Epidermal melanocyte (primary cell): Measurements from ENCODE around the gene MRPS30.
"Not testable (repeated sequence)": the region's sequence is repeated elsewhere in the genome, so short reads cannot be mapped to it uniquely, and the experiment has no call there.

Experiments
- DNase-seq: peaks from one replicate; pipeline ENCODE4 v3.0.0; 2011; ENCODE audit warnings: low spot score; ENCODE audit not compliant: insufficient read length

The MRPS30 gene

DNA sequence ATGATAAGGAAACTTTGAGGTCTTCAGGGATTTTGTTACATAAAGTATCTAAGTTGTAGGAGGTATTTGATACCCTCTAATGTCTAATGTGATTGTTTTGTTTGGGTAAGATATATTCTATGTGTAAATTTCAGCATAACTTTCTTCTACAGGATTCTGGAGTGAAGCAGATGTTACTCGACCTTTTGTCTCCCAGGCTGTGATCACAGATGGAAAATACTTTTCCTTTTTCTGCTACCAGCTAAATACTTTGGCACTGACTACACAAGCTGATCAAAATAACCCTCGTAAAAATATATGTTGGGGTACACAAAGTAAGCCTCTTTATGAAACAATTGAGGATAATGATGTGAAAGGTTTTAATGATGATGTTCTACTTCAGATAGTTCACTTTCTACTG, 6.0 kb downstream of the MRPS30 start:
- DNase-seq, result no peak

DNA sequence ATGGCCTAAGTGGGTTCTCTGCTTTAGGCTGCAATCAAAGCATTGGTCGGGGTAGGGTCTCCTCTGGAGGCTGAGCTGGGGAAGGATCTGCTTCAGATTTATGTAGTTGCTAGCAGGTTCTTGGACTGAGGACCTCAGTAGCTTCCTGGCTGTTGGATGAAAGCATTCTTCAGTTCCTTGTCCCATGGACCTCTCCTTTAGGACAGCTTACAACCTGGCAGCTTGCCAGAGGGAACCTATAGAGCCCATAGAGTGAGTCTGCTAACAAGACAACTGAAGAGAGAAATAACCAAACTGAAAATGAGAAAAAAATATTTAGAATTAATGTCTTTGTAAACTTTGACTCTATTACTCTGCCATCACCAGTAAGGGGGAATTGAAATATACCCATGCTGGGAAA, 12.4 kb downstream of the MRPS30 start:
- DNase-seq, result no peak

DNA sequence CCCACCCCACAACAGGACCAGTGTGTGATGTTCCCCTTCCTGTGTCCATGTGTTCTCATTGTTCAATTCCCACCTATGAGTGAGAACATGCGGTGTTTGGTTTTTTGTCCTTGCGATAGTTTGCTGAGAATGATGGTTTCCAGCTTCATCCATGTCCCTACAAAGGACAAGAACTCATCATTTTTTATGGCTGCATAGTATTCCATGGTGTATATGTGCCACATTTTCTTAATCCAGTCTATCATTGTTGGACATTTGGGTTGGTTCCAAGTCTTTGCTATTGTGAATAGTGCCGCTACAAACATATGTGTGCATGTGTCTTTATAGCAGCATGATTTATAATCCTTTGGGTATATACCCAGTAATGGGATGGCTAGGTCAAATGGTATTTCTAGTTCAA, 15.9 kb downstream of the MRPS30 start:
- DNase-seq, result not testable (repeated sequence)

DNA sequence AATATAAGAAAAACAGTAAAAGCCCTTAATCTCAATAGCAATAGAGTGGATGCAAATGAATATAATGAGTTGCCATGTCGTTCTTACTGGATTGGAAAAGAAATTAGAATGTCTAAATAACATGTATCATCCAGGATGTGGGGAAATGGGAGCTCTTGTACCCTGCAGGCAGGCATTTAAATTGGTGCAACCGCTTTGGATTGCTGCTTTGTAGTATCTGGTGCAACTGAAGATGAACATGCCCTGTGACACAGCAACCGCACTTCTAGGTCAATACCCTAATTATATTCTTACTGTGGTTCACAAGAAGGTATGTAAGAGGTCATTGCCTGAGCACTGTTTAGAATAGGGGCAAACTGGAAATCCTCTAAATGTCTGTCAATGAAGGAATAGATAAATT, 18.9 kb downstream of the MRPS30 start:
- no peak for DNase-seq

DNA sequence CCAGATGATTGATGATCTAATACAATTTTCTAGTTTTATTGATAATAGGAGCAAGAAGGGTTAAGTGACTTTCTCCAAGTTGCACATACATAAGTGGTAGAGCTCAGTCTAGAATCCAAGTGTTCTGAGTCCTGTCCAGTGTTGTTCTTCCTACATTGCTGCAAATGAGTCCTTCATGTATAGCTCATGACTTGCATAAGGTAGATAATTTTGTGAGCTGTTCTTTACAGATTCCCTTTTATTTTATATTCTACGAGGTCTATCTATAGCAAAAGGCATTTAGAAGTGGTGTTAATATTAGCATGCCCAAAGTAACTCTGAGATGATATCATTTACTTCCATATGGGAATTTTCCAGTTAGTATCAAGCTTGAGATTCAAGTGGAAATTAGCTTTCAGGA, 20.0 kb downstream of the MRPS30 start:
- no peak for DNase-seq

DNA sequence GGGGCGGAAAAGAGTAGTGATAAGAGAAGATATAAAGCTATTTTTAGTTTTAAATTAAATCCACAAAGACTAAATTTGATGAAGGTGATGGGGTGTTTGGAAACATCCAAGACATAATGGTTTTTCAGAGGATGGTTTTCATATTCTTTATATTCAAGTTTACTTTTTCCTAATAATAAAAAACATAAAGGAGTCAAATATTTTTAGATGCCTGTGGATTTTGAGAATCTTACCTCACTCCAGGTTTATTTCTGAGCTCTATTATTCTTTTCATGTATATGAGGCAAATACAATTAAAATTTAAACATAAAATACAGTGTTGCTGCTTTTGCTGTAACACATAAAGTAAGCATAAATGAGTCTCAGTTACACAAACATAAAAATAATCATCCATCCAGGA, 22.2 kb downstream of the MRPS30 start:
- no peak for DNase-seq

DNA sequence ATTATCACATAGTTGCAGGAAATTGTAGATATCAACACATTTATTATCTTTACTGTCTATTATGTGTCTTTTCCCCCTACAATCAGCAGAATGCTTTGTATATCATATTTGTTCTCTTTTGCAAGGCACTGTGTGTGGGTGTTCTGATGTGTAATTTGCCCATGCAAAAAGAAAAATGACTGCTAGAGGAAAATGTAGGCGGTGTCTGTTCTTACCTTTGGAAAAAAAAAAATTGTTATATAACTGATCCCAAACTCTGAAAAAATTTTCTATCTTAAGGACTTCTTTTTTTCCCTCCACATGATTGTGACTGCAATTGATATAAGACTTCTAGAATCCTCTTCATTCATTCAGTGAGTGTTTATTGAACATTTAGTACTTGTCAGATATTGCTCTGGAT, 24.5 kb downstream of the MRPS30 start:
- DNase-seq, result no peak

DNA sequence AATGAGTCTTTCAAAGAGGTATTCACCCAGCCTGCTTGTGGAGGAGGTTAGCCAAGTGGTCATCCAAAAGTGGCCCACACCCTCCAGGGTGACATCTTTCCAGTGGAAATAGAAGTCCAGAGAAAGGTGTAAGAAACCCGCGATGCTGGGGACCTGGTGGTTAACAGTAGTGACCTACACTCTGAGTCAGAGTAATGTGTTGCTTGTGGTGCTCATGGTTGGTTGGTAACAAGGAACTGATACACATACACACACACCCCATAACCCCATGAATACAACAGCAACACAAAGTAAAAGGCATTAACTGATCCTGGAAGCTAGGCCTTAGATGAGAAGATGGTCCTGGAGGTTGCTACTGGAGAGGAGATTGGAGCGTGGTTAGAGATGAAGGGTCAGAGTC, 26.9 kb downstream of the MRPS30 start:
- no peak for DNase-seq

DNA sequence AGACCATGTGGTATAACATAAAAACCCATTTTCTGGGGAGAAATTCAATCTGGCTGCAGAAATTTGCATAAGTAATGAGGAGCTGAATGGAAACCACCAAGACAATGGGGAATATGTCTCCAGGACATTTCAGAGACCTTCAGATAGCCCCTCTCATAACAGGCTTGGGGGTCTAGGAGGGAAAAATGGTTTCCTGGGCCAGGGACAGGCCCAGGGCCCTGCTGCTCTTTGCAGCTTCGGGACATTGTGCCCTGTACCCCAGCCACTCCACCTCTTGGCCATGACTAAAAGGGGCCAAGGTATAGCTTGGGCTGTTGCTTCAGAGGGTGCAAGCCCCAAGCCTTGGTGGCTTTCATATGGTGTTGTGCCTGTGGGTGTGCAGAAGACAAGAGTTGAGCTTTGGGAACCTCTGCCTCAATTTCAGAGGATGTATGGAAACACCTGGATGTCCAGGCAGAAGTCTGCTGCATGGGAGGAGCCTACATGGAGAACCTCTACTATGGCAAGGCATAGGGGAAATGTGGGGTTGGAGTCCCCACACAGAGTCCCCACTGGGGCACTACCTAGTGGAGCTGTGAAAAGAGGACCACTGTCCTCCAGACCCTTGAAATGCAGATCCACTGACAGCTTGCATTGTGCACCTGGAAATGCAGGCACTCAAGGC, 30.4 kb downstream of the MRPS30 start:
- DNase-seq, result no peak

DNA sequence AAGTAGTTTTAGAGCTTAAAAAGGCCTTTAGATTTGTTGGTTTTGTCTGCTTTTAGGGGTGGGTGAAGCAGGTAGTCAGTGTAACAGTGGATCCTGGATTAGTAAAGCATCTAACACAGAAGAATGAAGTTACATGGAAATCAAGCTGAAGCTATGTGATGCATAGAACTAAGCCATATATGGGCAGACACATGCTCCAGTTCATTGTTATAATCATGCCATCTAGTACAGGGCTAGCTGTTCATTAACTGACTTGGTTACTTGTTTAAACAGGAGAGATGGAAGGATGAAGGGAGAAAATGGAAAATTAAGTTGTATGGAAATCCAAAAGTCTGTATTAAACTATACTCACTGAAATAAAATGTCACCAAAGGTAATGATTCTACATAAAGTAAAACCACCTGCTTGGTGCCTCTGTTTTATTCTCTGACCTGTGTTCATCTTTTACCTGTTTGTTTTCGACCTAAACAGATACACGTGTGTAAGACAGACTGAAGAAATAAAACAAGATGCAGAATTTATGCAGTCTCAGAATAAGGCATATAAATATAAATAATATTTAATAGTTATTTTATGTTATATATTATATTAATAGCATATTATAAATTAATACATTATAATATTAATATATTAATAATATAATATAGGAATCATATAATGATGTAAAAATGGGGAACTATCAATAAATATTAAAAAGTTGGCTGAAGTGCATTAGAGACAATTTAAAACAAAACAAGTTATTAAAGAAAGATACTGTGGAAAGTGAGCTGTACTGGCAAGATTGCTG, 33.9 kb downstream of the MRPS30 start:
- no peak for DNase-seq

DNA sequence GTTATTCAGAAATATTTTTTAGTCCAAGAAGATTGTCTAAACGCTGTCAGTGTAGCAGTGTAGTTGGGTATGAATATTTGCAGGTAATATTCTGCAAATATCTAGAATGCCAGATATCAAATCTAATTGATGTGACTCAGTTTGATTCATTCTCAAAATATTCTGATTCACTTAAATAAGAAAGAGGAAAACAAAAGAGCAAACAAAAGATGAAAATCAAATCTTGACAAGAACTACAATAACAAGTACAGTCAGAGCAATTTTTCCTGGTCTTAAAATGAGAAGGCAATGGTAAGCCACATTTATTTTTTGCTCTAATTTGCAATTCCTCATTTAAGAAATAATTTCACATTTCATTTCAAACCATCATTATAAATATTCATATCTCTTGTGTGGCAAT, 36.0 kb downstream of the MRPS30 start:
- no peak for DNase-seq

DNA sequence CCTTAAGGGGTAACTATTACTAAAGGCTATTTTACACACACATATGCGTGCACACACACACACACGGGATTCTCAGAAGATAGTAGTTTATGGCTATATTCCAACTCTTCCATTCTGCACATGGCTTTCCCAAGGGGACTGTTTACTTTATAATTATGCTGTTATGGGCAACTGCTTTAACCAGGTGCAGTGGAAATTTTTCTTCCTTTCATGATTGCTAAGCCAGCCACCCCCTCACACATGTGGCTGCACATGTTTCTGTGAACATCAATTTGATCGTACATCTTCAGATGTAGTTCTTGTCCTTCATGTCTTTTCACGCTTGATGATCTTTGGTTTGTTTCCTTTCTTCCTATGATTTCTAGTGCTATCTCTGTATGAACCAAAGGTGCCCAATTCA, 37.0 kb downstream of the MRPS30 start:
- no peak for DNase-seq

DNA sequence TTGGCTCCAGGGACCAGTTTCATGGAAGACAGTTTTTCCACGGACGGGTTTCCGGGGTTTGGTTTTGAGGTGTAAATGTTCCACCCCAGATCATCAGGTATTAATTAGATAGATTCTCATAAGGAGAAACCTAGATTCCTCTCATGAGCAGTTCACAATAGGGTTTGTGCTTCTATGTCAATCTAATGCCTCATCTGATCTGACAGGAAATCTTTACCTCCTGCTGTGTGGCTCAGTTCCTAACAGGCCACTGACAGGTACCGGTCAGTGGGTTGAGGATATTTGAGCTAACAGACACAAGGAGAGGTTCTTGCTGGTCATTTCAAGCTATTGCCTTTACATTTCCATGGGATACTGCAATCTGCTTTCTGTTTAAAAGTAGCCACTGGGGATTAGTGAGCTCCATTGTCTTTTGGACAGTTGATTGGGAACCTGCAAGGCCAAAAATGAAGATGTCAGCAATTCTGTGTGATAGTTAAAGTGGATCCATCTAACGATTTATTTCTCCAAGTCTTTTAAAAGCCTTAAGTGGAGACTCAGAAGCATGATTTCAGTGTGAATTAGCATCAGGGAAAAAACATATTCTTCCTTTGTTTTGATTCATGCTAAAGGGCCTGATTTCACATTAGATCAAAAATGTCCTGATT, 38.6 kb downstream of the MRPS30 start:
- no peak for DNase-seq

DNA sequence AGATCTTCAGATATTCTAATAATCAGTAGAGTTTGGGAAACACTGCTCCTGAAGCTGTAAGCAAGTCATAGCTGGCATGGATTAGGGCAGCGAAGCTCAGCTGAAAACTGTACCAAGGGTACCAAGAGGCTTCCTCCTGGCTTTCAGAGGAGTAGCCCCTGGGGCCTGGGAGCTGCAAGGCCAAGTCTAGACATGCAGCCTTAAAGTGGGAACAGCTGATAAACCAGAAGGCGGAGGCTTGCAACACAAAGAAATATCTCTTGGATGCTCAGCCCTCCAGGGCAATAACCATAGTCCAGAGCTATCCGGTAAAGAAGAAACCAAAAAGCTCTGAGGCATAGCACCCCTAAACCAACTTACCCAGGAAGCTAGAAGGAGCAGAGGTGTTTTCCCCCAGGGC, 51.5 kb downstream of the MRPS30 start:
- no peak for DNase-seq

DNA sequence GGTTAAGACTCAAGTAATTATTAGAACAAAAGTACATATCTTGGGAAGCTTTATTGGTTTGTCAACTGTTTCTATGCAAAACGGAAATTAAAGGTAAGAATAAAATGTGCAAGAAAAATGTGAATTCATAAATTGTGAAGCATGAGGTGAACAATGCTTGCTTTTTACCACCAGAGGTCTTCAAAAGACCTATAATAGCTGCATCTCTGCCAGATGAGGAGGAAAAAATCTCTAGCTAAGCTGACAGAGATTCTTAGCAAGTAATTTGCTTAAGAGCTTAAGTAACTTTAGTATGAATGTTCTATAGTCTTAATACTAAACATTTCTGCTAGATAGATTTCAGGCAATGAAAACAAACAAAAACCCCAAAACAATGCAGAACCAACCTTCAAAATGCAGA, 54.1 kb downstream of the MRPS30 start:
- DNase-seq, result no peak
